ENCODE measurements around the gene GRIK4. TPM values are rescaled to one million over a fixed set of nuclear protein-coding genes. Genes with fewer than 3 reads are reported as not detected.
A peak's percentile ranks its signal among the peaks of the same experiment; 100 is the strongest.

GRIK4 gene
- total and polyA plus RNA-seq, 9 of the 15 experiments (the other 6 are each of a cell fraction or from before 2014, with no cell fraction given), result not detected

DNA sequence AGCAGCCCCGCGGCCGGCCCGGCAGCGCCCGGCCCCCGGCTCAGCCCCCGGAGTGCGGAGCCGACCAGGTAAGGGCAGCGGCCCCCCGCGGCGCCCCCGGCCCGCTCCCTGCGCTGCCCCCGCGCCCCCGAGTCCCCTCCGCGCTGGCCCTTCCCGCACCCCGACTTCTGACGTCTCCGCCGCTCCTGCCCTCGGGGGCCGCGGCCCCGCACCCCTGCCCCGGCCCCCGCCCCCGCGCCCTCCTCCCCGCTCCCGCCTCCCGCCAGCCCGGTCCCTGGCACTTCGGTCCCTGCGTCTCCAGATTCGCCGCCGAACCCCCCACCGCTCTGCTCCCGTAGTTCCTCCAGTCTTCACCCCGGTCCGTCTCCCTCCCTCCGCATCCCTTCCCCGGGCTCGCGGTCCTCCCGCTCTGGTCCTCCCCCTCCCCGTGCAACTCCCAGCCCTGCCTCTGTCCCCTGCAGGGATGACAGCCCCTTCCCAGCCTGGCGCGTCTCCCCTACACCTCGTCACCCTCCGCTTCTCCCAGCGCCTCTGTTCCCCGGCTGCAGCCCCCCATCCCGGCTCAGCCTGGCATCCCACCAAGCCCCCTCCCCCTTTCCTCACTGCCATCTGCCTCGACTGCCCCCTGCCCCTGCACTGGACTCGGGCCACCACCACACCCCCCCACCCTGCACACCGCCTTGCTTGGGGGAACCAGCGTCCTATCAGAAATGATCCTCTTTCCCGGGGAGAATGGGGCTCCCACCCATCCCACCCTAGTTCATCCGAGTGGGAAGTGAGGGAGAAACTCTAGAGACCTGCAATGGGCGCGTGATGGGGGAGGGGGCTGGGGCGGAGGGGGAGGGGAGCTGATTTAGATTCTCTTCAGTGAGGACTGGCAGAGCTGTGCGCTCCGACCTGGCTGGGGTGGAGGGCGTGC is 531 bp downstream of the GRIK4 start:
- Histone ChIP-seq H3K4me1 (replicated peaks in 1 of 2; ENCODE audit: control insufficient read depth in 2 of 2, insufficient read depth in 2 of 2, low read length in 2 of 2) (peaks cover 0 to 19% of the 10 kb centered on the region in 2 experiments; a peak in 2 of 5 replicates), H3K4me2 (ENCODE audit: insufficient read depth, low read length) (no peak overlapping the region), H4K20me1 (replicated peaks; ENCODE audit: control insufficient read depth, insufficient read depth, low read length) (peaks cover 33% of the 10 kb centered on the region), H2AFZ (ENCODE audit: low read depth, low read length) (no peak overlapping the region), H3K27ac (ENCODE audit: extremely low read depth, low read depth, low read length) (no peak overlapping the region), H3K4me3 (0 out of 2 replicates have a peak overlapping the region, but pooled peaks have one; percentile 15), H3K9ac (ENCODE audit: insufficient read depth in 1 of 2, low read depth in 2 of 2, low read length in 2 of 2) (peak overlapping the region in 1 of 2 experiments; percentile 52; a peak in 1 of 4 replicates), H3K9me1 (ENCODE audit: control insufficient read depth, insufficient read depth, low read length) (no peaks in the 10 kb centered on the region), H3K79me2 (ENCODE audit: control insufficient read depth, insufficient read depth, low read length) (no peaks in the 10 kb centered on the region), H3K27me3 (ENCODE audit: control insufficient read depth in 2 of 2, insufficient read depth in 2 of 2, low read length in 2 of 2) (peaks cover 38 to 72% of the 10 kb centered on the region in 2 experiments), H3K9me3 (replicated peaks; ENCODE audit: control insufficient read depth, insufficient read depth, low read depth, low read length) (no peaks in the 10 kb centered on the region), H3K36me3 (ENCODE audit: control insufficient read depth, insufficient read depth, low read length) (no peaks in the 10 kb centered on the region)
- in situ Hi-C loops (cut with MboI), result no loop called here
- no peak for FAIRE-seq
- BruUV-seq (replicated peaks), result no TSS peak
- 20% methylated on average over 23 of the region's 73 CpGs for WGBS (ENCODE audit: insufficient coverage, low coverage, missing lambda C conversion rate)
- intact Hi-C loops (cut with micrococcal nuclease), result loop anchor here (1.0 to 5.0 kb wide), 7 partner anchors 173 to 1995 kb away; no protein-coding TSS in a partner anchor
- peak in 1 of 4 experiments; percentile 35 for DNase-seq (ENCODE audit: extremely low read depth in 1 of 4, low spot score in 3 of 4)
- ChIA-PET CTCF (ENCODE audit: low intra/inter-chr PET ratio) (interaction anchor here (0.7 to 3.3 kb wide), 11 partner anchors 38 to 1080 kb away, joined by 3 to 22 read pairs (median 5); partner anchors contain the start of genes ARHGEF12 and TLCD5), POLR2A (no interaction called here)
- no peak for ATAC-seq
- TF ChIP-seq ZNF184 (CRISPR knock-in tag; IDR thresholded peaks at IDR 0.05) (no peak), ZBTB7A (IDR thresholded peaks at IDR 0.05; ENCODE audit: borderline replicate concordance, control insufficient read depth, low read depth, low read length) (peak; percentile 8; the same call in 1 of the 2 replicates), TRIM28 (IDR thresholded peaks at IDR 0.05) (no peak), ZNF263 (CRISPR knock-in tag; IDR thresholded peaks at IDR 0.05; ENCODE audit: borderline replicate concordance) (peak; percentile 89)
- TF ChIP-seq, protein P1, sequence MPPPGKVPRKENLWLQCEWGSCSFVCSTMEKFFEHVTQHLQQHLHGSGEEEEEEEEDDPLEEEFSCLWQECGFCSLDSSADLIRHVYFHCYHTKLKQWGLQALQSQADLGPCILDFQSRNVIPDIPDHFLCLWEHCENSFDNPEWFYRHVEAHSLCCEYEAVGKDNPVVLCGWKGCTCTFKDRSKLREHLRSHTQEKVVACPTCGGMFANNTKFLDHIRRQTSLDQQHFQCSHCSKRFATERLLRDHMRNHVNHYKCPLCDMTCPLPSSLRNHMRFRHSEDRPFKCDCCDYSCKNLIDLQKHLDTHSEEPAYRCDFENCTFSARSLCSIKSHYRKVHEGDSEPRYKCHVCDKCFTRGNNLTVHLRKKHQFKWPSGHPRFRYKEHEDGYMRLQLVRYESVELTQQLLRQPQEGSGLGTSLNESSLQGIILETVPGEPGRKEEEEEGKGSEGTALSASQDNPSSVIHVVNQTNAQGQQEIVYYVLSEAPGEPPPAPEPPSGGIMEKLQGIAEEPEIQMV (tag; conservative IDR thresholded peaks at IDR 0.05; ENCODE audit: low read depth), result peak; percentile 62

Measured in K562 (cell line).